GM12875 (cell line): ENCODE data around the gene CDK10.
"Not testable (repeated sequence)": the region's sequence is repeated elsewhere in the genome, so short reads cannot be mapped to it uniquely, and the experiment has no call there.

ENCODE experiments used
- H3K4me3 ChIP-seq: one replicate; pipeline ENCODE4 v1.5.1; 2011; ENCODE audit warnings: low read depth, low read length, control low read depth
- TF ChIP-seq, protein P1 (sequence below): IDR thresholded peaks from 2 replicates; pipeline ENCODE4 v1.5.1; 2011; ENCODE audit warnings: low read depth, mild to moderate bottlenecking, control low read depth, inconsistent platforms, low read length, moderate library complexity, borderline replicate concordance; ENCODE audit not compliant: insufficient read depth

Gene CDK10

DNA sequence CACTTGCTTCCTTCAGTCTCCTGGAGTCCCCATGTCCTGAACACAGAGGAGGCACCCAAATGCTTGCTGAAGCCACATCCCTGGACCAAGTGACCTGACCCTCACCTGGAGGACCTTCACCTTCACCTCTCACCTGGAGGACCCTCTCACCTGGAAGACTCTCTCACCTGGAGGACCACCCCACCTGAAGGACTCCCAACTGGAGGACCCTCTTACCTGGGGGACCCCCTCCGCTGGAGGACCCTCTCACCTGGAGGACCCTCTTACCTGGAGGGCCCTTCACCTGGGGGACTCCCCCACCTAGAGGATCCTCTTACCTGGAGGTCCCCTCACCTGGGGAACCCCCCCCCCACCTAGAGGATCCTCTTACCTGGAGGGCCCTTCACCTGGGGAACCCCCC, 573 bp upstream of the CDK10 start:
- H3K4me3 ChIP-seq, result no peak overlapping the region
- TF ChIP-seq, protein P1, sequence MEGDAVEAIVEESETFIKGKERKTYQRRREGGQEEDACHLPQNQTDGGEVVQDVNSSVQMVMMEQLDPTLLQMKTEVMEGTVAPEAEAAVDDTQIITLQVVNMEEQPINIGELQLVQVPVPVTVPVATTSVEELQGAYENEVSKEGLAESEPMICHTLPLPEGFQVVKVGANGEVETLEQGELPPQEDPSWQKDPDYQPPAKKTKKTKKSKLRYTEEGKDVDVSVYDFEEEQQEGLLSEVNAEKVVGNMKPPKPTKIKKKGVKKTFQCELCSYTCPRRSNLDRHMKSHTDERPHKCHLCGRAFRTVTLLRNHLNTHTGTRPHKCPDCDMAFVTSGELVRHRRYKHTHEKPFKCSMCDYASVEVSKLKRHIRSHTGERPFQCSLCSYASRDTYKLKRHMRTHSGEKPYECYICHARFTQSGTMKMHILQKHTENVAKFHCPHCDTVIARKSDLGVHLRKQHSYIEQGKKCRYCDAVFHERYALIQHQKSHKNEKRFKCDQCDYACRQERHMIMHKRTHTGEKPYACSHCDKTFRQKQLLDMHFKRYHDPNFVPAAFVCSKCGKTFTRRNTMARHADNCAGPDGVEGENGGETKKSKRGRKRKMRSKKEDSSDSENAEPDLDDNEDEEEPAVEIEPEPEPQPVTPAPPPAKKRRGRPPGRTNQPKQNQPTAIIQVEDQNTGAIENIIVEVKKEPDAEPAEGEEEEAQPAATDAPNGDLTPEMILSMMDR, result no peak

- H3K4me3 ChIP-seq, result peak overlapping the region; percentile 93
- TF ChIP-seq, protein P1, result no peak
Observed at GRCh38 chr16:89687092-89687940, 827 bp downstream of the CDK10 start.

GRCh38 chr16:89688395-89688794, 1.9 kb downstream of the CDK10 start:
- TF ChIP-seq, protein P1, result no peak
- no peak overlapping the region for H3K4me3 ChIP-seq

DNA sequence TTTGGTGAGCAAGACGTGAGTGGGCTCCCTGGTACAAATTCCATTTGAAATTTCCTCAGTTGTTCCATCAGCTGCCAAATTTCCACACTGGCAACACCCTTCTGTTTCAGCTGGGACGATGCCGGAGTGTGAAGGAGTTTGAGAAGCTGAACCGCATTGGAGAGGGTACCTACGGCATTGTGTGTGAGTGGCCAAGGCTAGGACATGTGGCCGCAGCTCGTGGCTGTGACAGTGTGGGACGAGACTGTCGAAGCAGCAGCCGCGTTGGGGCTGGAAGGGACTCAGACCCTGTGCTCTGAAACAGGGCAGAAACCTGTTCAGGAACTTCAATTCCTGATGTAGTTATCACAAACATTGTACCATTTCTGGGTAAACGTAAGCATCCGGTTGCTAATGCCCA, 2.7 kb downstream of the CDK10 start:
- TF ChIP-seq, protein P1, result no peak
- H3K4me3 ChIP-seq, result no peak overlapping the region

DNA sequence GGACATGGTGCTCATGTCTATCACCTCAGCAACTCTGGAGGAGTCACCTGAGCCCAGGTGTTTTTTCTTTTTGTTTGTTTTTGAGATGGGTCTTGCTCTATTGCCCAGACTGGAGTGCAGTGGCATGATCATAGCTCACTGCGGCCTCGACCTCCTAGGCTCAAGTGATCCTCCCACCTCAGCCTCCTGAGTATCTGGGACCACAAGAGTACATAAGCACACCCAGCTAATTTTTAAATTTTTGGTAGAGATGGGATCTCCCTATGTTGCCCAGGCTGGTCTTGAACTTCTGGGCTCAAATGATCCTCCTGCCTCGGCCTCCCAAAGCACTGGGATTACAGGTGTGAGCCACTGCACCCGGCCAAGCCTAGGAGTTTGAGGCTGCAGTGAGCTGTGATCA, 3.1 kb downstream of the CDK10 start:
- not testable (repeated sequence) for H3K4me3 ChIP-seq

DNA sequence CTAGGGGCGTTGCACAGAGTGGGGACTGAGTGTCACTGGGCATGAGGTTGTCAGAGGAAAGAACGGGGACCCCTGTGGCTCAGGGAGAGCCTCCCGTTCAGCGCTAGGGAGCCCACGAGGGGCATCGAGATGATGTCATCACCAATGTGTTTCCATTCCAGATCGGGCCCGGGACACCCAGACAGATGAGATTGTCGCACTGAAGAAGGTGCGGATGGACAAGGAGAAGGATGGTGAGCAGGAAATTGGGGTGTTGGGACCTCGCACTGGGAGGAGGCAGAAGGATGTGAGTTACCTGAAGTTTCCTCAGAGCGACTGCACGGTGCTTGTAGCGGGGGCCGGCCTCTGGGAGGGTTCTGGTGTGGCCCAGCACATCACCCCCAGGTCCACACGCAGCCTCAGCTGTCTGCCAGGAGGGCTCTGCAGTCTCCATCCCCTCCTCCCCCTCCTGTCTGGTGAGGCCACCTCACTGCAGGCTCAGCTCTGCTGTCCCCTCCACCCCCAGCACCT, 4.0 kb downstream of the CDK10 start:
- TF ChIP-seq, protein P1, result no peak
- H3K4me3 ChIP-seq, result no peak overlapping the region

GRCh38 chr16:89691231-89691985, 4.9 kb downstream of the CDK10 start:
- no peak overlapping the region for H3K4me3 ChIP-seq
- TF ChIP-seq, protein P1, result no peak
